GM12892 (cell line): ENCODE data around the gene TTC21A.

Experiments
- POLR2A ChIP-seq: IDR thresholded peaks from 2 replicates; pipeline ENCODE4 v1.6.1; 2011; ENCODE audit warnings: low read depth, low read length, control low read depth
- POLR2AphosphoS5 ChIP-seq: IDR thresholded peaks from 2 replicates; pipeline ENCODE4 v1.6.1; 2011; ENCODE audit warnings: low read depth, low read length, control low read depth
- TAF1 ChIP-seq: IDR thresholded peaks from 2 replicates; pipeline ENCODE4 v1.6.1; 2011; ENCODE audit warnings: low read depth, mild to moderate bottlenecking, control low read depth, low read length, borderline replicate concordance

DNA sequence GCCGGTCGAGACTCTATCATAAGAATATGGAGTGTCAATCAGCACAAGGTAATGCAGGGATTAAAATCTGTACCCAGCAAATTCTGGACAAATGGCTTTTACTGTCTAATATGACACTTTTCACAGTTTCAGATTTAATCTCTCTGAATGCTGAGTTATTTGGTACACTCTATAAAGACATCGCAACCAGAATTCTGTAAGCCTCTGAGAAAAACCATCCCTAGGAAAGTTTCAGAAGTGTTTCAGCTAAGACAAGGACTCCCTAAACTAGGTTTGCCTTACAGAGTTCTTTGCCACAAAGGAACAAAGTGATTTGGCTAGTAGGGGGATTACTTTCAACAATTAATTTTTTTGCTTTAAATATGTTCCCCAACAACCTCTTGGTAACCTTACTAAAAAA is 44.3 kb upstream of the TTC21A start:
- no peak for TF ChIP-seq POLR2A
- no peak for TF ChIP-seq POLR2AphosphoS5
- TF ChIP-seq TAF1, result no peak
